ENCODE data around the gene SLC46A2. TPM values are rescaled to one million over a fixed set of nuclear protein-coding genes. Genes with fewer than 3 reads are reported as not detected.

The SLC46A2 gene
- total and polyA plus RNA-seq, 2 of the 8 experiments (the other 6 are each of a cell fraction or from before 2014, with no cell fraction given), result 0.03 TPM; not detected in 1

GRCh38 chr9:112884721-112885120 lies 6.0 kb downstream of the SLC46A2 start:
- 94% methylated on average over 5 of the region's 5 CpGs; no CpG with 5 or more reads in 1 of the 2 experiments for WGBS, 2 experiments (ENCODE audit: extremely low coverage in 1 of 2, insufficient coverage in 1 of 2, insufficient read length in 1 of 2, insufficient replicate concordance in 2 of 2, low coverage in 1 of 2, low lambda C conversion rate in 2 of 2, missing lambda C conversion rate in 1 of 2)
- no peak overlapping the region for H2BK15ac ChIP-seq (ENCODE audit: low read length)
- no peak for TF ChIP-seq JUND (IDR thresholded peaks at IDR 0.05; ENCODE audit: low read length)
- TF ChIP-seq NRF1 (IDR thresholded peaks at IDR 0.05; ENCODE audit: low read depth, low read length), result no peak
- TF ChIP-seq ATF2 (IDR thresholded peaks at IDR 0.05; ENCODE audit: low read length), result no peak
- TF ChIP-seq SP2 (IDR thresholded peaks at IDR 0.05; ENCODE audit: low read length), result no peak
- no peak for TF ChIP-seq SP1 (IDR thresholded peaks at IDR 0.05; ENCODE audit: low read depth, low read length)
- TF ChIP-seq POU5F1 (IDR thresholded peaks at IDR 0.05; ENCODE audit: low read depth, low read length), result no peak
- no peak for TF ChIP-seq SRF (IDR thresholded peaks at IDR 0.05; ENCODE audit: low read depth, low read length)
- no peak for TF ChIP-seq BCL11A (IDR thresholded peaks at IDR 0.05; ENCODE audit: low read depth in 2 of 2, low read length in 2 of 2)
- TF ChIP-seq CHD2 (IDR thresholded peaks at IDR 0.05; ENCODE audit: low read length), result no peak
- TF ChIP-seq YY1 (IDR thresholded peaks at IDR 0.05; ENCODE audit: low read depth, low read length), result no peak
- no peak for TF ChIP-seq MAFK (IDR thresholded peaks at IDR 0.05; ENCODE audit: low read depth, low read length)
- TF ChIP-seq RAD21 (IDR thresholded peaks at IDR 0.05 in 1 of 2, conservative IDR thresholded peaks at IDR 0.05 in 1 of 2; ENCODE audit: low read depth in 2 of 2, low read length in 2 of 2), result no peak
- no peak for TF ChIP-seq ASH2L (IDR thresholded peaks at IDR 0.05; ENCODE audit: low read length)
- no peak for TF ChIP-seq JUN (IDR thresholded peaks at IDR 0.05; ENCODE audit: low read depth, low read length)

More at GRCh38 chr9:112884721-112885120, 6.0 kb downstream of the SLC46A2 start:
- Histone ChIP-seq H2BK120ac (replicated peaks; ENCODE audit: low read depth, low read length) (no peak overlapping the region), H3K18ac (ENCODE audit: extremely low read depth, low read length) (no peak overlapping the region), H4K5ac (ENCODE audit: insufficient read length, low read depth, low read length) (no peak overlapping the region), H4K8ac (ENCODE audit: extremely low read depth, insufficient read depth, low read length) (no peak overlapping the region), H2BK12ac (ENCODE audit: low read depth, low read length) (no peak overlapping the region), H4K91ac (replicated peaks; ENCODE audit: insufficient read length, low read length) (no peak overlapping the region), H3K27ac (ENCODE audit: low read depth, low read length) (no peak overlapping the region), H3K79me1 (ENCODE audit: low read depth, low read length) (no peaks in the 10 kb centered on the region), H3K36me3 (ENCODE audit: control insufficient read depth in 2 of 4, insufficient read depth in 4 of 4, low read length in 3 of 4) (no peaks in the 10 kb centered on the region), H3K56ac (replicated peaks; ENCODE audit: insufficient read length, low read depth, low read length) (no peak overlapping the region), H3K23me2 (ENCODE audit: low read depth, low read length) (no peaks in the 10 kb centered on the region), H2BK20ac (ENCODE audit: low read length) (no peak overlapping the region), H3K9me3 (ENCODE audit: insufficient read depth in 2 of 2, low read depth in 1 of 2, low read length in 1 of 2) (no peaks in the 10 kb centered on the region; a peak in 1 of 4 replicates), H3K4me1 (replicated peaks in 1 of 4; ENCODE audit: control insufficient read depth in 3 of 4, insufficient read depth in 4 of 4, low read length in 3 of 4) (peaks cover 0 to under 1% (median 0%) of the 10 kb centered on the region in 4 experiments; a peak in 1 of 7 replicates), H3K23ac (ENCODE audit: insufficient read length) (no peak overlapping the region), H3K79me2 (ENCODE audit: control insufficient read depth in 1 of 2, insufficient read depth in 2 of 2, low read length in 2 of 2) (no peaks in the 10 kb centered on the region), H3K14ac (ENCODE audit: insufficient read length) (no peak overlapping the region), H3K27me3 (replicated peaks in 1 of 4; ENCODE audit: control insufficient read depth in 3 of 4, extremely low read depth in 1 of 4, insufficient read depth in 3 of 4, low read length in 3 of 4) (peaks cover 2 to 8% (median 5%) of the 10 kb centered on the region in 4 experiments), H3K4me3 (ENCODE audit: extremely low read depth in 1 of 4, insufficient read depth in 2 of 4, low read depth in 3 of 4, low read length in 4 of 4) (no peak overlapping the region), H3K4me2 (ENCODE audit: insufficient read depth in 1 of 2, low read depth in 2 of 2, low read length in 2 of 2) (no peak overlapping the region), H4K20me1 (replicated peaks in 1 of 2; ENCODE audit: control insufficient read depth in 1 of 2, insufficient read depth in 2 of 2, low read length in 2 of 2) (no peaks in the 10 kb centered on the region), H3K9ac (replicated peaks in 1 of 4; ENCODE audit: extremely low read depth in 1 of 4, low read depth in 3 of 4, low read length in 3 of 4) (no peak overlapping the region), H2AFZ (ENCODE audit: low read length) (no peak overlapping the region), H2BK5ac (ENCODE audit: low read depth, low read length) (no peak overlapping the region), H2AK5ac (ENCODE audit: low read depth, low read length) (no peak overlapping the region), H3K4ac (replicated peaks; ENCODE audit: insufficient read length, low read depth, low read length) (no peak overlapping the region)
- CTCF ChIA-PET (ENCODE audit: partially characterized antibody), result interaction anchor here (0.7 to 6.4 kb wide), 12 partner anchors 8 to 849 kb away, joined by 3 to 76 read pairs (median 5); no protein-coding TSS in a partner anchor
- POLR2A ChIA-PET (ENCODE audit: partially characterized antibody), result interaction anchor here (1.1 to 1.5 kb wide), 2 partner anchors 28 to 72 kb away, joined by 3 read pairs; no protein-coding TSS in a partner anchor
- FAIRE-seq, result no peak
- no peak for DNase-seq (ENCODE audit: low read depth in 1 of 2, low spot score in 2 of 2)
